H1 (cell line): ENCODE results near the gene TEX9. TPM values are rescaled to one million over a fixed set of nuclear protein-coding genes. Genes with fewer than 3 reads are reported as not detected.

Experiments used
- CTCF ChIA-PET: fragments of 300-600 bp; sonication (Branson Sonifier 250); formaldehyde crosslinking; loops from one replicate; lab custom pipeline; 2021; ENCODE audit not compliant: partially characterized antibody; lab: Charles Lee
- POLR2A ChIA-PET: fragments of 300-600 bp; sonication (Branson Sonifier 250); formaldehyde crosslinking; loops from one replicate; lab custom pipeline; 2021; ENCODE audit warnings: inconsistent platforms; ENCODE audit not compliant: partially characterized antibody; lab: Charles Lee
- DNase-seq, 2 experiments: peaks; one replicate each; pipeline versions ENCODE4 v3.0.0 to v3.0.0-alpha.2; 2010 to 2022; ENCODE audit warnings: low spot score in 2 of 2, low read depth in 1 of 2, mixed read lengths in 1 of 2
- FAIRE-seq: peaks from 2 replicates; lab custom pipeline; 2011; peaks lifted over from hg19 to GRCh38; lab: Jason Lieb, UNC
- H2AFZ ChIP-seq: 2 replicates; pipeline ENCODE4 v1.8.1; 2012; ENCODE audit warnings: low read length, inconsistent platforms
- H2AK5ac ChIP-seq: 2 replicates; pipeline ENCODE4 v1.6.1; 2013; ENCODE audit warnings: low read depth, low read length
- H2BK120ac ChIP-seq: replicated peaks from 2 replicates; pipeline ENCODE3; 2013; ENCODE audit warnings: low read depth, low read length, inconsistent platforms
- H2BK12ac ChIP-seq: 2 replicates; pipeline ENCODE4 v1.6.1; 2013; ENCODE audit warnings: low read depth, low read length
- H2BK15ac ChIP-seq: 2 replicates; pipeline ENCODE4 v1.6.1; 2013; ENCODE audit warnings: low read length
- H2BK20ac ChIP-seq: 2 replicates; pipeline ENCODE4 v1.6.1; 2013; ENCODE audit warnings: low read length
- H2BK5ac ChIP-seq: 2 replicates; pipeline ENCODE4 v1.6.1; 2013; ENCODE audit warnings: low read depth, low read length
- H3K14ac ChIP-seq: 2 replicates; pipeline ENCODE4 v1.6.1; 2013; ENCODE audit warnings: inconsistent platforms; ENCODE audit not compliant: insufficient read length
- H3K18ac ChIP-seq: 2 replicates; pipeline ENCODE4 v1.6.1; 2013; ENCODE audit warnings: low read length; ENCODE audit errors: extremely low read depth
- H3K23ac ChIP-seq: 2 replicates; pipeline ENCODE4 v1.6.1; 2013; ENCODE audit warnings: inconsistent platforms; ENCODE audit not compliant: insufficient read length
- H3K23me2 ChIP-seq: 2 replicates; pipeline ENCODE4 v1.6.1; 2013; ENCODE audit warnings: low read depth, low read length
- H3K27ac ChIP-seq: 2 replicates; pipeline ENCODE4 v1.6.1; 2011; ENCODE audit warnings: low read depth, low read length, inconsistent platforms
- H3K27me3 ChIP-seq, 4 experiments: replicated peaks in 1 of 4; 1 replicate in 1 of 4; 2 replicates in 3 of 4; pipeline versions ENCODE4 v1.6.1 to v1.8.1; 2011 to 2013; ENCODE audit warnings: low read length in 3 of 4, mild to moderate bottlenecking in 3 of 4, inconsistent platforms in 2 of 4, mixed read lengths in 2 of 4, moderate library complexity in 1 of 4; ENCODE audit not compliant: control insufficient read depth in 3 of 4, insufficient read depth in 3 of 4; ENCODE audit errors: extremely low read depth in 1 of 4
- H3K36me3 ChIP-seq, 4 experiments: 2 replicates each; pipeline versions ENCODE4 v1.6.1 to v1.8.1; 2011 to 2013; ENCODE audit warnings: mild to moderate bottlenecking in 4 of 4, low read length in 3 of 4, moderate library complexity in 2 of 4, control low read depth in 1 of 4, inconsistent platforms in 1 of 4; ENCODE audit not compliant: insufficient read depth in 4 of 4, control insufficient read depth in 2 of 4
- H3K4ac ChIP-seq: replicated peaks from 2 replicates; pipeline ENCODE3; 2013; ENCODE audit warnings: low read length, low read depth, mixed read lengths, inconsistent platforms; ENCODE audit not compliant: insufficient read length
- H3K4me1 ChIP-seq, 4 experiments: replicated peaks in 1 of 4; 1 replicate in 1 of 4; 2 replicates in 3 of 4; pipeline versions ENCODE4 v1.6.1 to v1.8.1; 2011 to 2013; ENCODE audit warnings: low read length in 3 of 4, inconsistent platforms in 2 of 4, mixed read lengths in 1 of 4; ENCODE audit not compliant: insufficient read depth in 4 of 4, control insufficient read depth in 3 of 4
- H3K4me2 ChIP-seq, 2 experiments: 2 replicates each; pipeline versions ENCODE4 v1.6.1 to v1.8.1; 2011 to 2013; ENCODE audit warnings: low read depth in 2 of 2, low read length in 2 of 2, control low read depth in 1 of 2, inconsistent platforms in 1 of 2, mild to moderate bottlenecking in 1 of 2; ENCODE audit not compliant: insufficient read depth in 1 of 2
- H3K4me3 ChIP-seq, 4 experiments: fragments of 200-600, 300-600 bp in 1 of 4; sonication (generic), shearing (Covaris generic), sonication (Bioruptor Twin) in 1 of 4; 2 replicates each; pipeline versions ENCODE4 v1.5.1 to v1.8.1; 2011 to 2016; ENCODE audit warnings: low read length in 4 of 4, low read depth in 3 of 4, control low read depth in 2 of 4, inconsistent platforms in 2 of 4, mild to moderate bottlenecking in 2 of 4, mixed read lengths in 1 of 4, moderate library complexity in 1 of 4; ENCODE audit not compliant: insufficient read depth in 2 of 4; ENCODE audit errors: extremely low read depth in 1 of 4
- H3K56ac ChIP-seq: replicated peaks from 2 replicates; pipeline ENCODE3; 2013; ENCODE audit warnings: low read depth, mild to moderate bottlenecking, mixed read lengths, low read length, inconsistent platforms; ENCODE audit not compliant: insufficient read length
- H3K79me1 ChIP-seq: 2 replicates; pipeline ENCODE4 v1.6.1; 2013; ENCODE audit warnings: low read depth, low read length, control low read depth
- H3K79me2 ChIP-seq, 2 experiments: 2 replicates each; pipeline versions ENCODE4 v1.6.1 to v1.8.1; 2012 to 2013; ENCODE audit warnings: low read length in 2 of 2, mild to moderate bottlenecking in 2 of 2, inconsistent platforms in 1 of 2; ENCODE audit not compliant: insufficient read depth in 2 of 2, control insufficient read depth in 1 of 2
- H3K9ac ChIP-seq, 4 experiments: replicated peaks in 1 of 4; 1 replicate in 1 of 4; 2 replicates in 3 of 4; pipeline versions ENCODE4 v1.6.1 to v1.8.1; 2011 to 2013; ENCODE audit warnings: low read depth in 3 of 4, low read length in 3 of 4, control low read depth in 2 of 4, mild to moderate bottlenecking in 2 of 4, moderate library complexity in 2 of 4, inconsistent platforms in 1 of 4; ENCODE audit errors: extremely low read depth in 1 of 4
- H3K9me3 ChIP-seq, 2 experiments: 2 replicates each; pipeline versions ENCODE4 v1.6.1 to v1.8.1; 2012 to 2013; ENCODE audit warnings: mild to moderate bottlenecking in 2 of 2, moderate library complexity in 2 of 2, control low read depth in 1 of 2, inconsistent platforms in 1 of 2, low read depth in 1 of 2, low read length in 1 of 2, mixed read lengths in 1 of 2; ENCODE audit not compliant: insufficient read depth in 2 of 2
- H4K20me1 ChIP-seq, 2 experiments: replicated peaks in 1 of 2; 2 replicates each; pipeline versions ENCODE3 to v1.8.1; 2011 to 2013; ENCODE audit warnings: inconsistent platforms in 2 of 2, low read length in 2 of 2, mild to moderate bottlenecking in 1 of 2; ENCODE audit not compliant: insufficient read depth in 2 of 2, control insufficient read depth in 1 of 2
- H4K5ac ChIP-seq: 2 replicates; pipeline ENCODE4 v1.6.1; 2013; ENCODE audit warnings: low read length, low read depth, mixed read lengths, inconsistent platforms; ENCODE audit not compliant: insufficient read length
- H4K8ac ChIP-seq: 2 replicates; pipeline ENCODE4 v1.8.0; 2013; ENCODE audit warnings: mild to moderate bottlenecking, moderate library complexity, low read length, inconsistent platforms; ENCODE audit not compliant: insufficient read depth; ENCODE audit errors: extremely low read depth
- H4K91ac ChIP-seq: replicated peaks from 2 replicates; pipeline ENCODE3; 2013; ENCODE audit warnings: low read length, mixed read lengths, inconsistent platforms; ENCODE audit not compliant: insufficient read length
- RFX5 ChIP-seq: IDR thresholded peaks from 2 replicates; pipeline ENCODE4 v1.6.1; 2011; ENCODE audit warnings: low read depth, low read length, improper control_type of control experiment, borderline replicate concordance
- SIX5 ChIP-seq: IDR thresholded peaks from 2 replicates; pipeline ENCODE4 v1.6.1; 2011; ENCODE audit warnings: mild to moderate bottlenecking, low read depth, low read length
- polyA plus RNA-seq, 7 experiments: library from polyadenylated mRNA; depleted of rRNA in 3 of 7; stranded (reverse) in 5 of 7; unstranded in 2 of 7; fragments of >200 nt in 5 of 7; fragments of 200-250 nt in 2 of 7; gene quantifications; 1 replicate in 5 of 7; 2 replicates in 1 of 7; 4 replicates in 1 of 7; pipeline versions ENCODE4 v1.2.1 to v1.2.3, GENCODE V29; 2011 to 2013; ENCODE audit warnings: missing spikeins in 2 of 7, mixed read lengths in 2 of 7
- total RNA-seq: library from RNA; stranded (reverse); fragmentation: NEBNext Ultra II Directional; extraction: Animal tissue kit (Norgen Biotek cat#: 25700); gene quantifications from 2 replicates; pipeline ENCODE4 v1.2.1, GENCODE V29; 2021

The TEX9 gene
- total and polyA plus RNA-seq, 2 of the 8 experiments (the other 6 are each of a cell fraction or from before 2014, with no cell fraction given): 3.4 to 12.3 TPM

DNA sequence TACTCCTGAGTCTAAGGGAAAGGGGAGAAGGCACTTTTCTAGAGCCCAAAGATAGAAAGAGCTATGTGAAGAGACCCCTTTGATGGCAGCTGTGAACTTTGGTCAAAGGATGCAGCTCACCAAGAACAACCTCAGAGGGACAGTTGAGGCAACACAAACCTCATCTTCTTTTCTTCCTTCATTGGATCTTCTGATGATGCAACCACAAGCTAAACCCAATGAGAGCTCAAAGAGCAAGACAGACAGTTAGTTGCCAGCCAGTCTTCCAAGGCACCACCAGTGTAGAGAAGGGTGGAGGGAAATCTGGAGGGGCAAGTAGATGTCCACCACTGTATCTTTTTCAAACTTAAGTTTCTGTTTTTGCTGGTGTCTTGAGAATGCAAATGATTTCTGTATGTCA lies 110.1 kb downstream of the TEX9 start:
- Histone ChIP-seq H2AK5ac (no peak overlapping the region), H2BK5ac (no peak overlapping the region), H3K4me3 (no peak overlapping the region), H3K9ac (no peak overlapping the region), H4K91ac (no peak overlapping the region), H3K36me3 (no peaks in the 10 kb centered on the region), H3K23ac (no peak overlapping the region), H3K56ac (no peak overlapping the region), H3K27me3 (no peaks in the 10 kb centered on the region), H3K27ac (no peak overlapping the region), H3K79me2 (no peaks in the 10 kb centered on the region), H2BK120ac (no peak overlapping the region), H4K8ac (no peak overlapping the region), H4K20me1 (no peaks in the 10 kb centered on the region), H3K14ac (no peak overlapping the region), H2BK20ac (no peak overlapping the region), H3K23me2 (no peaks in the 10 kb centered on the region), H3K4me2 (no peak overlapping the region), H3K4ac (no peak overlapping the region), H3K4me1 (no peaks in the 10 kb centered on the region), H2BK15ac (no peak overlapping the region), H3K9me3 (no peaks in the 10 kb centered on the region), H3K79me1 (no peaks in the 10 kb centered on the region), H3K18ac (no peak overlapping the region), H4K5ac (no peak overlapping the region), H2AFZ (no peak overlapping the region), H2BK12ac (no peak overlapping the region)
- POLR2A ChIA-PET: no interaction called here
- DNase-seq (no peak), FAIRE-seq (peak; percentile 76)
- TF ChIP-seq RFX5: peak; percentile 61; the same call in 1 of the 2 replicates
- no peak for TF ChIP-seq SIX5
- CTCF ChIA-PET: interaction anchor here (0.7 kb wide), 2 partner anchors 288 to 562 kb away, joined by 3 to 5 read pairs; no protein-coding TSS in a partner anchor

Other genes starting within 250 kb of the TEX9 start
- 40.9 and 41.9 TPM in 2 replicates for gene RFX7, start 121.5 kb upstream of the TEX9 start, total RNA-seq
- gene RFX7, start 121.5 kb upstream of the TEX9 start, polyA plus RNA-seq (2011; rRNA removed): 9.4 and 10.4 TPM in 2 replicates
- gene MNS1, start 99.7 kb downstream of the TEX9 start, total RNA-seq: not detected in 2 replicates
- 0.33 and 0.57 TPM in 2 replicates for gene MNS1, start 99.7 kb downstream of the TEX9 start, polyA plus RNA-seq (2011; rRNA removed)